ENCODE results near the gene FXYD1. TPM values are rescaled to one million over a fixed set of nuclear protein-coding genes. Genes with fewer than 3 reads are reported as not detected.
"Not testable (repeated sequence)": the region's sequence is repeated elsewhere in the genome, so short reads cannot be mapped to it uniquely, and the experiment has no call there.

FXYD1 gene
- total and polyA plus RNA-seq, 3 donors from 2014 or later = 2.3 to 48.5 (median 11.1) TPM

- H3K27ac ChIP-seq = no peak overlapping the region
- no peak overlapping the region for H3K4me3 ChIP-seq
- peaks cover 8% of the 10 kb centered on the region for H3K4me1 ChIP-seq
- no peaks in the 10 kb centered on the region for H3K36me3 ChIP-seq (ENCODE audit: low read depth, missing control alignments)
- no peaks in the 10 kb centered on the region for H3K9me3 ChIP-seq
- no peak for DNase-seq
- 81 to 86% methylated on average over 7 of the region's 7 CpGs for WGBS, 2 donors
- H3K27me3 ChIP-seq = no peaks in the 10 kb centered on the region
- TF ChIP-seq CTCF (IDR thresholded peaks at IDR 0.05) (no peak), POLR2A (IDR thresholded peaks at IDR 0.05) (no peak)
- intact Hi-C loops (cut with DNase I; ENCODE audit: low total_unique reads) = no loop called here
Observed at GRCh38 chr19:35146746-35147459, 8.3 kb downstream of the FXYD1 start.

GRCh38 chr19:35149463-35149862 is 10.8 kb downstream of the FXYD1 start:
- Histone ChIP-seq H3K9me3 (no peaks in the 10 kb centered on the region), H3K4me3 (no peak overlapping the region), H3K27me3 (no peaks in the 10 kb centered on the region), H3K27ac (no peak overlapping the region), H3K4me1 (peaks cover 3% of the 10 kb centered on the region), H3K36me3 (ENCODE audit: low read depth, missing control alignments) (no peaks in the 10 kb centered on the region)
- 75 to 83% methylated on average over 3 of the region's 3 CpGs for WGBS, 2 donors
- intact Hi-C loops (cut with DNase I; ENCODE audit: low total_unique reads) = no loop called here
- DNase-seq = no peak
- TF ChIP-seq CTCF (IDR thresholded peaks at IDR 0.05) (no peak), POLR2A (IDR thresholded peaks at IDR 0.05) (no peak)

GRCh38 chr19:35150445-35150844 is 11.8 kb downstream of the FXYD1 start:
- peaks cover 9% of the 10 kb centered on the region for H3K4me1 ChIP-seq
- H3K27ac ChIP-seq = no peak overlapping the region
- H3K36me3 ChIP-seq (ENCODE audit: low read depth, missing control alignments) = no peaks in the 10 kb centered on the region
- H3K9me3 ChIP-seq = no peaks in the 10 kb centered on the region
- H3K27me3 ChIP-seq = no peaks in the 10 kb centered on the region
- 73 to 82% methylated on average over 2 of the region's 2 CpGs for WGBS, 2 donors
- DNase-seq = no peak
- no peak overlapping the region for H3K4me3 ChIP-seq
- intact Hi-C loops (cut with DNase I; ENCODE audit: low total_unique reads) = no loop called here
- TF ChIP-seq CTCF (IDR thresholded peaks at IDR 0.05) (no peak), POLR2A (IDR thresholded peaks at IDR 0.05) (no peak)

GRCh38 chr19:35151273-35152065 is 12.8 kb downstream of the FXYD1 start:
- H3K36me3 ChIP-seq (ENCODE audit: low read depth, missing control alignments) = no peaks in the 10 kb centered on the region
- DNase-seq = no peak
- intact Hi-C loops (cut with DNase I; ENCODE audit: low total_unique reads) = no loop called here
- 91 to 92% methylated on average over 16 to 20 of the region's 20 CpGs for WGBS, 2 donors
- H3K27ac ChIP-seq = no peak overlapping the region
- H3K27me3 ChIP-seq = no peaks in the 10 kb centered on the region
- H3K4me1 ChIP-seq = peaks cover 9% of the 10 kb centered on the region
- no peak overlapping the region for H3K4me3 ChIP-seq
- no peak for TF ChIP-seq POLR2A (IDR thresholded peaks at IDR 0.05)
- no peak for TF ChIP-seq CTCF (IDR thresholded peaks at IDR 0.05)
- H3K9me3 ChIP-seq = no peaks in the 10 kb centered on the region

GRCh38 chr19:35153129-35153522 is 14.5 kb downstream of the FXYD1 start:
- H3K27ac ChIP-seq; H3K4me1 ChIP-seq; intact Hi-C loops (cut with DNase I; ENCODE audit: low total_unique reads); H3K27me3 ChIP-seq; H3K36me3 ChIP-seq (ENCODE audit: low read depth, missing control alignments); DNase-seq; H3K4me3 ChIP-seq; H3K9me3 ChIP-seq: not testable (repeated sequence)
- 51 to 67% methylated on average over 10 of the region's 10 CpGs for WGBS, 2 donors

Data from testis (tissue), 3 donors.